Sciatic nerve (tissue), 2 donors: ENCODE measurements around the gene LRTM2. TPM values are rescaled to one million over a fixed set of nuclear protein-coding genes. Genes with fewer than 3 reads are reported as not detected.
"Not testable (repeated sequence)": the region's sequence is repeated elsewhere in the genome, so short reads cannot be mapped to it uniquely, and the experiment has no call there.

Experiments used
- ATAC-seq: fragments of 200-7000 bp; cut with Tn5 transposase; one replicate; pipeline ENCODE4 v1.9.1; 2020; ENCODE audit warnings: mild to moderate bottlenecking, moderate library complexity
- DNase-seq: peaks from one replicate; pipeline ENCODE4 v3.0.0-alpha.2; 2020; ENCODE audit warnings: low spot score
- intact Hi-C: fragments of 100-400 bp; cut with DNase I; formaldehyde crosslinking; loops from one replicate; pipeline ENCODE4 v1.14.2; 2022
- total RNA-seq: library from RNA; stranded (reverse); fragmentation: NEBNext Ultra II Directional; extraction: Animal tissue kit (Norgen Biotek cat#: 25700); gene quantifications from one replicate; pipeline ENCODE4 v1.2.1, GENCODE V29; 2021
- donor health status: DM: no; HTN: no; CAD: no.
- donor health status: DM: no; HTN: no; CAD: no.

Gene LRTM2
- total RNA-seq, 1 donor from 2014 or later: not detected

- intact Hi-C loops: loop anchor here (10.0 kb wide), 1 partner anchor 786 kb away; no protein-coding TSS in a partner anchor
- DNase-seq (no peak), ATAC-seq (no peak)
These were observed 11.4 kb upstream of the LRTM2 start for GRCh38 chr12:1808798-1809480.

GRCh38 chr12:1809591-1810190 is 10.7 kb upstream of the LRTM2 start:
- no peak for DNase-seq
- intact Hi-C loops: loop anchor here (10.0 kb wide), 1 partner anchor 785 kb away; no protein-coding TSS in a partner anchor
- no peak for ATAC-seq

GRCh38 chr12:1810201-1810930 is 10.0 kb upstream of the LRTM2 start:
- no peak for ATAC-seq
- intact Hi-C loops: no loop called here
- DNase-seq: no peak

- DNase-seq (no peak), ATAC-seq (no peak)
- intact Hi-C loops: no loop called here
These were observed 9.5 kb upstream of the LRTM2 start for GRCh38 chr12:1810931-1811280.

GRCh38 chr12:1811281-1811947 is 9.0 kb upstream of the LRTM2 start:
- intact Hi-C loops: no loop called here
- no peak for ATAC-seq
- no peak for DNase-seq

GRCh38 chr12:1811948-1812291 is 8.4 kb upstream of the LRTM2 start:
- ATAC-seq (no peak), DNase-seq (no peak)
- intact Hi-C loops: no loop called here

- no peak for DNase-seq
- ATAC-seq: peak; percentile 88
- intact Hi-C loops: no loop called here
These were observed 7.6 kb upstream of the LRTM2 start for GRCh38 chr12:1812650-1813302.

- intact Hi-C loops: no loop called here
- DNase-seq: no peak
These were observed 6.1 kb upstream of the LRTM2 start for GRCh38 chr12:1814266-1814665.

GRCh38 chr12:1815108-1815507 is 5.3 kb upstream of the LRTM2 start:
- no peak for ATAC-seq

More at GRCh38 chr12:1814266-1814665, 6.1 kb upstream of the LRTM2 start:
- ATAC-seq: no peak

GRCh38 chr12:1815814-1816729 is 4.3 kb upstream of the LRTM2 start:
- ATAC-seq (no peak), DNase-seq (no peak)
- intact Hi-C loops: no loop called here

More at GRCh38 chr12:1815108-1815507, 5.3 kb upstream of the LRTM2 start:
- DNase-seq: no peak
- intact Hi-C loops: no loop called here

- DNase-seq (no peak), ATAC-seq (no peak)
- intact Hi-C loops: no loop called here
These were observed 3.5 kb upstream of the LRTM2 start for GRCh38 chr12:1816730-1817348.

- intact Hi-C loops, ATAC-seq, DNase-seq: not testable (repeated sequence)
These were observed 2.4 kb upstream of the LRTM2 start for GRCh38 chr12:1817928-1818327.

GRCh38 chr12:1819050-1819449 is 1.3 kb upstream of the LRTM2 start:
- DNase-seq: no peak
- no peak for ATAC-seq
- intact Hi-C loops: no loop called here

- intact Hi-C loops: no loop called here
- ATAC-seq (no peak), DNase-seq (no peak)
These were observed 794 bp upstream of the LRTM2 start for GRCh38 chr12:1819571-1819970.

- DNase-seq (no peak), ATAC-seq (no peak)
- intact Hi-C loops: no loop called here
These were observed 529 bp downstream of the LRTM2 start for GRCh38 chr12:1820896-1821291.

- DNase-seq (no peak), ATAC-seq (no peak)
- intact Hi-C loops: no loop called here
These were observed 1.4 kb downstream of the LRTM2 start for GRCh38 chr12:1821805-1822204.

- no peak for ATAC-seq
- intact Hi-C loops: no loop called here
These were observed 2.3 kb downstream of the LRTM2 start for GRCh38 chr12:1822699-1823098.

GRCh38 chr12:1823237-1823636 is 2.9 kb downstream of the LRTM2 start:
- ATAC-seq (no peak), DNase-seq (no peak)
- intact Hi-C loops: no loop called here

More at GRCh38 chr12:1822699-1823098, 2.3 kb downstream of the LRTM2 start:
- no peak for DNase-seq
